Caco-2 (cell line): Measurements from ENCODE around the gene KLC4. TPM values are rescaled to one million over a fixed set of nuclear protein-coding genes. Genes with fewer than 3 reads are reported as not detected.

Experiments used
- BruUV-seq: library from RNA; stranded (reverse); fragments of 400-500 nt; replicated peaks from 2 replicates; lab custom pipeline; 2021; lab: Mats Ljungman, UMichigan
- CTCF ChIA-PET: fragments of 300-600 bp; sonication (Branson Sonifier 250); formaldehyde crosslinking; loops from one replicate; lab custom pipeline; 2022; ENCODE audit warnings: antibody characterized with exemption; lab: Charles Lee
- POLR2A ChIA-PET: fragments of 300-600 bp; sonication (Branson Sonifier 250); formaldehyde crosslinking; loops from one replicate; lab custom pipeline; 2022; ENCODE audit warnings: antibody characterized with exemption; lab: Charles Lee
- DNase-seq, 2 experiments: peaks; one replicate each; pipeline versions ENCODE4 v3.0.0 to v3.0.0-alpha.2; 2020 to 2022
- H3K27me3 ChIP-seq: replicated peaks from 2 replicates; pipeline ENCODE4 v1.6.0; 2011; ENCODE audit warnings: low read length; ENCODE audit not compliant: control insufficient read depth, insufficient read depth
- H3K36me3 ChIP-seq: 2 replicates; pipeline ENCODE4 v1.5.1; 2011; ENCODE audit warnings: low read length; ENCODE audit not compliant: control insufficient read depth, insufficient read depth
- H3K4me1 ChIP-seq: fragments of 250-450 bp; sonication (Bioruptor Pico); 2 replicates; pipeline ENCODE4 v1.5.1; 2020; ENCODE audit warnings: mild to moderate bottlenecking
- H3K4me3 ChIP-seq: 2 replicates; pipeline ENCODE4 v1.5.1; 2011; ENCODE audit warnings: low read depth, mild to moderate bottlenecking, control low read depth, low read length
- H3K9me3 ChIP-seq: fragments of 250-450 bp; sonication (Bioruptor Pico); 2 replicates; pipeline ENCODE4 v1.5.1; 2020; ENCODE audit warnings: mild to moderate bottlenecking, moderate library complexity
- H3K27ac Mint-ChIP-seq: one replicate; pipeline ENCODE4 v1.8.0; 2022; ENCODE audit warnings: mixed read lengths; ENCODE audit not compliant: unreplicated experiment
- H3K27me3 Mint-ChIP-seq: one replicate; pipeline ENCODE4 v1.8.0; 2022; ENCODE audit warnings: mixed read lengths; ENCODE audit not compliant: insufficient read depth, unreplicated experiment
- H3K36me3 Mint-ChIP-seq: one replicate; pipeline ENCODE4 v1.8.0; 2022; ENCODE audit warnings: mild to moderate bottlenecking, mixed read lengths; ENCODE audit not compliant: insufficient read depth, unreplicated experiment
- H3K4me1 Mint-ChIP-seq: one replicate; pipeline ENCODE4 v1.8.0; 2022; ENCODE audit warnings: low read depth, mixed read lengths; ENCODE audit not compliant: unreplicated experiment
- H3K4me3 Mint-ChIP-seq: one replicate; pipeline ENCODE4 v1.8.0; 2022; ENCODE audit warnings: mild to moderate bottlenecking, moderate library complexity, mixed read lengths; ENCODE audit not compliant: unreplicated experiment
- H3K9me3 Mint-ChIP-seq: one replicate; pipeline ENCODE4 v1.8.0; 2022; ENCODE audit warnings: mixed read lengths; ENCODE audit not compliant: unreplicated experiment
- CTCF ChIP-seq, 2 experiments: fragments of 200-600 bp in 1 of 2; IDR thresholded peaks; 1 replicate in 1 of 2; 2 replicates in 1 of 2; pipeline versions ENCODE4 v1.5.1 to v1.8.0; 2011 to 2022; ENCODE audit warnings: antibody characterized with exemption in 1 of 2, control low read depth in 1 of 2, inconsistent platforms in 1 of 2, low read depth in 1 of 2, low read length in 1 of 2, mild to moderate bottlenecking in 1 of 2, moderate library complexity in 1 of 2; ENCODE audit not compliant: insufficient read depth in 1 of 2, severe bottlenecking in 1 of 2, unreplicated experiment in 1 of 2
- intact Hi-C: fragments of 100-400 bp; cut with micrococcal nuclease; formaldehyde crosslinking; loops from one replicate; pipeline ENCODE4 v1.10.0; 2022; ENCODE audit not compliant: unreplicated experiment
- total RNA-seq: library from RNA; stranded (reverse); gene quantifications from 2 replicates; pipeline ENCODE4 v1.2.3, GENCODE V29; 2022

Gene KLC4
- total RNA-seq, 1 experiment from 2014 or later = 47.7 TPM

- no peak for DNase-seq
- Mint-ChIP-seq H3K27me3 (no peaks in the 10 kb centered on the region), H3K4me3 (no peak overlapping the region), H3K36me3 (peaks cover 39% of the 10 kb centered on the region), H3K9me3 (no peaks in the 10 kb centered on the region), H3K4me1 (peaks cover 8% of the 10 kb centered on the region), H3K27ac (no peak overlapping the region)
- Histone ChIP-seq H3K27me3 (no peaks in the 10 kb centered on the region), H3K4me1 (peaks cover 10% of the 10 kb centered on the region), H3K4me3 (no peak overlapping the region), H3K9me3 (no peaks in the 10 kb centered on the region), H3K36me3 (no peaks in the 10 kb centered on the region)
- ChIA-PET POLR2A (interaction anchor here (0.6 kb wide), 1 partner anchor 161 kb away, joined by 5 read pairs; no protein-coding TSS in a partner anchor), CTCF (no interaction called here)
- intact Hi-C loops = no loop called here
- TF ChIP-seq CTCF (IDR thresholded peaks at IDR 0.05; ENCODE audit: insufficient read depth in 1 of 2, low read depth in 1 of 2, low read length in 1 of 2, severe bottlenecking in 1 of 2, unreplicated experiment in 1 of 2) = no peak
- no TSS peak for BruUV-seq
These were observed 40.3 kb upstream of the KLC4 start for GRCh38 chr6:43019152-43019551.

DNA sequence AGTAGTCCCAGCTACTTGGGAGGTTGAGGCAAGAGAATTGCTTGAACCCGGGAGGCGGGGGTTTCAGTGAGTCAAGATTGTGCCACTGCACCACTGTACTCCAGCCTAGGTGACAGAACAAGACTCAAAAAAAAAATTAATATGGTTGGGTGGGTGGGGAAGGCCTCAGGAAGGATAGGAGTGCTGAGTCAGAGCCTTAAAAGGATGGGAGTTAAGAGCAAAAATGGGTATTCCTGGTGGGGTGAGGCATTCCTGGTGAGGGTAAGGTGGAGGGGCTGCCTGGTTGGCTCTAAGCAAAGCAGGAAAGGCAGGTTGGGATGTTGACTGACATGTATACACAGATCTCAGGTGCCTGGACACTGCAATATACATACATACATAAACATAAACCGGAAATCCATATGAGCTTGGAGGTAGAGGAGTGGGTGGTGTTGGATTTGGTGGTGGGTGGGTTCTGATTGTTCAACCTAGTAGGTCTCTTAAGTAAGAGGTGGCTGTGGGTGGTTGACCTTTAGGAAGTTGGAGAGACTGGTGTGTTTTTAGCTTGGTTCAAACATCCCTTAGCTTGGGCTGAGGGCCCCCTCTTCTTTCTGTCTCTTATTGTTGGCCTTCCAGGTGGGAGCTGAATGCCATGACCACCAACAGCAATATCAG is 39.3 kb upstream of the KLC4 start:
- peak overlapping the region; percentile 51 for H3K27ac Mint-ChIP-seq
- Histone ChIP-seq H3K36me3 (peaks cover 2% of the 10 kb centered on the region; the same call in 1 of the 2 replicates), H3K27me3 (no peaks in the 10 kb centered on the region), H3K9me3 (no peaks in the 10 kb centered on the region), H3K4me3 (no peak overlapping the region), H3K4me1 (peaks cover 10% of the 10 kb centered on the region)
- ChIA-PET POLR2A (interaction anchor here (0.6 to 1.0 kb wide), 4 partner anchors 12 to 160 kb away, joined by 3 to 5 read pairs (median 4); partner anchors contain the start of gene PPP2R5D), CTCF (interaction anchor here (1.2 kb wide), 1 partner anchor 39 kb away, joined by 3 read pairs; the partner anchor contains the start of genes KLC4 and MRPL2)
- peak overlapping the region; percentile 29 for H3K4me3 Mint-ChIP-seq
- H3K27me3 Mint-ChIP-seq = no peaks in the 10 kb centered on the region
- no peak for TF ChIP-seq CTCF (IDR thresholded peaks at IDR 0.05; ENCODE audit: insufficient read depth in 1 of 2, low read depth in 1 of 2, low read length in 1 of 2, severe bottlenecking in 1 of 2, unreplicated experiment in 1 of 2)
- H3K9me3 Mint-ChIP-seq = no peaks in the 10 kb centered on the region
- peaks cover 42% of the 10 kb centered on the region for H3K36me3 Mint-ChIP-seq
- H3K4me1 Mint-ChIP-seq = no peaks in the 10 kb centered on the region
- no peak for DNase-seq
- intact Hi-C loops = no loop called here
- no TSS peak for BruUV-seq

DNA sequence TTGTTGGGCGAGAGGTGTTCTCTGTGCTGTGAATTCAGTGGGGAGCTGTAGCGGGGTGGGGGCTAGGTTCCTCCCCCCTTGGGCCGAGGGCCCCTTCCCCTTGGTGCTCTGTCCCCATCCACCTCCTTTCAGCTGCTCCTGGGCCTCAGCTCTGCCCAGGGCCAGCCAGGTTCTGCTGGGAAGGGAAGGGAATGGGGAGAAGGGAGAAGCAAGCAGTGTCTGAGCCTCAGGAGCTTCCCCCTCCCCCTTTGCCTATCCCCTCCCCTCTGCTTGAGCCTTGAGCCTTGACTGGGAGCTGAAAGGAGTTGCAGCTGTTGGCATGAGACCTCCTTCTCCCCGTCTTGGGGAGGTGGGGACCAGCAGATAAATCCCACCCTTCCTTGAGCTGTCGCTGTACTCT is 38.6 kb upstream of the KLC4 start:
- Mint-ChIP-seq H3K27me3 (no peaks in the 10 kb centered on the region), H3K9me3 (no peaks in the 10 kb centered on the region), H3K4me3 (peak overlapping the region; percentile 96), H3K4me1 (no peaks in the 10 kb centered on the region), H3K36me3 (peaks cover 49% of the 10 kb centered on the region), H3K27ac (peak overlapping the region; percentile 96)
- Histone ChIP-seq H3K4me3 (peak overlapping the region; percentile 80), H3K4me1 (peaks cover 10% of the 10 kb centered on the region), H3K27me3 (no peaks in the 10 kb centered on the region), H3K9me3 (no peaks in the 10 kb centered on the region), H3K36me3 (peaks cover 2% of the 10 kb centered on the region; the same call in 1 of the 2 replicates)
- CTCF ChIA-PET = interaction anchor here (1.2 kb wide), 1 partner anchor 39 kb away, joined by 3 read pairs; the partner anchor contains the start of genes KLC4 and MRPL2
- BruUV-seq = TSS peak; percentile 86
- TF ChIP-seq CTCF (IDR thresholded peaks at IDR 0.05; ENCODE audit: insufficient read depth in 1 of 2, low read depth in 1 of 2, low read length in 1 of 2, severe bottlenecking in 1 of 2, unreplicated experiment in 1 of 2) = no peak
- intact Hi-C loops = no loop called here
- peak in 1 of 2 experiments; percentile 19 for DNase-seq
- POLR2A ChIA-PET = interaction anchor here (0.8 to 1.0 kb wide), 4 partner anchors 12 to 41 kb away, joined by 3 to 4 read pairs (median 3); partner anchors contain the start of genes CUL7 and PPP2R5D
